IPS-20b (cell line): ENCODE data around the gene GTF2IRD1.
"Not testable (repeated sequence)": the region's sequence is repeated elsewhere in the genome, so short reads cannot be mapped to it uniquely, and the experiment has no call there.

Experiments used
- H3K27ac ChIP-seq: one replicate; pipeline ENCODE4 v1.5.1; 2013; ENCODE audit warnings: low read length
- H3K27me3 ChIP-seq: 2 replicates; pipeline ENCODE4 v1.6.1; 2013; ENCODE audit warnings: mild to moderate bottlenecking, low read length, inconsistent platforms; ENCODE audit not compliant: insufficient read depth
- H3K36me3 ChIP-seq: 2 replicates; pipeline ENCODE4 v1.6.1; 2013; ENCODE audit warnings: low read depth, mild to moderate bottlenecking, inconsistent platforms, low read length, moderate library complexity; ENCODE audit not compliant: insufficient read depth
- H3K4me1 ChIP-seq: 2 replicates; pipeline ENCODE4 v1.6.1; 2013; ENCODE audit warnings: mild to moderate bottlenecking, control low read depth, inconsistent platforms, low read length, moderate library complexity; ENCODE audit not compliant: insufficient read depth
- H3K4me3 ChIP-seq: 2 replicates; pipeline ENCODE4 v1.5.1; 2013; ENCODE audit warnings: mild to moderate bottlenecking, low read length, inconsistent platforms
- H3K9ac ChIP-seq: 2 replicates; pipeline ENCODE4 v1.6.1; 2013; ENCODE audit warnings: low read depth, mild to moderate bottlenecking, inconsistent platforms, low read length, moderate library complexity
- H3K9me3 ChIP-seq: 2 replicates; pipeline ENCODE4 v1.6.1; 2013; ENCODE audit warnings: mild to moderate bottlenecking, low read depth, low read length, inconsistent platforms; ENCODE audit not compliant: insufficient read depth

The GTF2IRD1 gene

DNA sequence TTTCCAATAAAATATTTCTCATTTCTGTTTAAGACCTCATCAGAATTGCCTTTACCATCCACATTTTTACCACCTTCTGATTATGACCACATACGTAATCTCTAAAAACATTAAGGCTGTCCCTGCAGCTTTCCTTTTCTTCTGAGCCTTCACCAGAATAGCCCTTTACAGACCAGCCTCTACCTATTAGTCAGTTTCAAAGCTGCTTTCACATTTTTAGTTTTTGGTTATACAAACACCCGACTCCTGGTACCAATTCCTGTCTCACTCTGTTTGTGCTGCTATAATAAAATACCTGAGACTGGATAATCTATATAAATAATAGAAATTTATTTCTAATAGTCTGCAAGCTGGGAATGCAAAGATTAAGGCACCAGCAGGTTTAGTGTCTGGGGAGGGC lies 15.4 kb upstream of the GTF2IRD1 start:
- Histone ChIP-seq H3K9me3 (peaks cover 9% of the 10 kb centered on the region), H3K9ac (no peak overlapping the region), H3K4me1 (no peaks in the 10 kb centered on the region), H3K4me3 (no peak overlapping the region), H3K36me3 (no peaks in the 10 kb centered on the region), H3K27ac (no peak overlapping the region), H3K27me3 (no peaks in the 10 kb centered on the region)

DNA sequence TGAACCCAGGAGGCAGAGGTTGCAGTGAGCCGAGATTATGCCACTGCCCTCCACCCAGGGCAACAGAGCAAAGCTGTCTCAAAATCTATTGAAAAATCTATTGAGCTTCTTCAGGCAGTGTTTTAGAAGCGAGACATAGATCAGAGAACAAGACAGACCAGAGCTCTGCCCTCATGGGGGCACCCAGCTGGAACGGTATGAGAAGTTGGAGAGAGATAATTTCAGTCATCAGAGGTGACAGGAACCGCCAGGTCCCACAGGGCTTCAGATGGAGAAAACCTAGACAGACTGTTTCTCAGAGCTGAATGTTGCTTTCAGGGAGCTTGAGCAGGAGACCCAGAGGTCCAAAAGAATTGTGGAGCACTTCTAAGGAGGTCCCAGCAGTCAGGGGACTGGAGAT lies 14.2 kb upstream of the GTF2IRD1 start:
- H3K36me3 ChIP-seq: no peaks in the 10 kb centered on the region
- no peaks in the 10 kb centered on the region for H3K27me3 ChIP-seq
- H3K9ac ChIP-seq: no peak overlapping the region
- no peak overlapping the region for H3K27ac ChIP-seq
- H3K9me3 ChIP-seq: peaks cover 9% of the 10 kb centered on the region
- H3K4me3 ChIP-seq: no peak overlapping the region
- H3K4me1 ChIP-seq: no peaks in the 10 kb centered on the region

DNA sequence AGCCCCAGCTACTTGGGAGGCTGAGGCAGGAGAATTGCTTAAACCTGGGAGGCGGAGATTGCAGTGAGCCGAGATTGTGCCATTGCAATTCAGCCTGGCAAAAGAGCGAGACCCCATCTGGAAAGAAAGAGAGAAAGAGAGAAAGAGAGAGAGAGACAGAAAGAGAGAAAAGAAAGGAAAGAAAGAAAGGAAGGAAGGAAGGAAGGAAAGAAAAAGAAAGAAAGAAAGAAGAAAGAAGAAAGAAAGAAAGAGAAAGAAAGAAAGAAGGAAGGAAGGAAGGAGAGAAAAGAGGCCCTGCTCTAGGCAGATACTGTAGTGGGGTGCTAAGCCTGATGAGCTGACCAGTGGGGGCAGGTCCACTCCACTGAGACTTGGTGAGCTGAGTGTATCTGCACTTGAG lies 13.6 kb upstream of the GTF2IRD1 start:
- H3K9me3 ChIP-seq, H3K27ac ChIP-seq, H3K9ac ChIP-seq: not testable (repeated sequence)

DNA sequence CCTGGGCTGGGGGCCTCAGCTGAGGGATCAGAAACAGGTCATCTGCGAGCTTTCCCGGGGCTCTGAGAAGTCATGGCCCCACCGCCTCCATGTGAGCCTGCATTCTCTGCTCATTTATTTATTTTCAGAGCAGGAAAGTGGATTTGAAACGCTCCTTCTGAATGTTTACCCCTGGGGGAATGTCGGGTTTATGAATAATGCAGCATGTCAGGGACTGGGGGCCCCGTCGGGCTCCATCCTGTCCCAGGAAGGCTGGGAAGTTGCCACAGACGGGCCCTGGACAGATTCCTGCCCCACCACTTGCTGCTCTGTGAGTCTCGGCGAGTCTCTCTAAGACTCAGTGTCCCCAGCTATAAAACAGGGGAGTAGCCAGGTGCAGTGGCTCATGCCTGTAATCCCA lies 11.9 kb upstream of the GTF2IRD1 start:
- H3K27ac ChIP-seq: no peak overlapping the region
- no peaks in the 10 kb centered on the region for H3K36me3 ChIP-seq
- H3K9me3 ChIP-seq: peaks cover 9% of the 10 kb centered on the region
- H3K4me1 ChIP-seq: no peaks in the 10 kb centered on the region
- H3K4me3 ChIP-seq: no peak overlapping the region
- H3K27me3 ChIP-seq: no peaks in the 10 kb centered on the region
- H3K9ac ChIP-seq: no peak overlapping the region

More for the DNA sequence above, 13.6 kb upstream of the GTF2IRD1 start:
- H3K4me1 ChIP-seq, H3K36me3 ChIP-seq, H3K27me3 ChIP-seq, H3K4me3 ChIP-seq: not testable (repeated sequence)

DNA sequence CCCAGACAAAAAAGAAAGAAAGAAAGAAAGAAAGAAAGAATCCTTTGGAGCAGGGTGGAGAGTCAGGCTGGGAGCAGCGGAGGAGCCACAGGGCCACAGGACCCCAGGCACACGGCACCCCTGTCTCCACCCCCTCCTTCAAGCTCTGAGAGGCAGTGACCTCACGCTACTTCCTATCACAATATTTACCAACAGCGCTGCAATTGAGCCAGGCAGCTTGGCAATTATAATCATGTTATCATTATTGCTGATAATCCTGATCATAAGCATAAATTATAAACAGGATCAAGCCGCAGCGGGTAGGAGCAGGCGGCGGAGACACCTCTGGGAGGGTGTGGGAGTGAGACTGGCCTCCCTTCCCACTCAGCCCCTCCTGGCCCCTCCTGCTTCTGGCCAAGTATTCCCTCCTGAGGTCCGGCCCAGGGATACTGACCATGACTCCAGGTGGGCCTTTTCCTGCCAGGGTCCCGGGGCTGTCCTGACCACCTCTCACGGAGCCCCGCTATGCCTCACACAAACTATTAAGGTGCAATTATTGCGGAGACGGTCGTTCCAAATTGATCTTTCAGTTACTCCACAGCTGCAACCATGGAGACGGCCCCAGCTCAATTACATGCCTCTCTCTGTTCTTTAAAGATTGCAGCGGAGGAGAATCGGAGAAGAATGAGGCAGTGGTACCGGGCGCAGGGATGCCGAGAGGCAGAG lies 10.0 kb upstream of the GTF2IRD1 start:
- Histone ChIP-seq H3K9me3 (peaks cover 1% of the 10 kb centered on the region), H3K4me3 (no peak overlapping the region), H3K36me3 (no peaks in the 10 kb centered on the region), H3K9ac (no peak overlapping the region), H3K27ac (no peak overlapping the region), H3K4me1 (no peaks in the 10 kb centered on the region), H3K27me3 (no peaks in the 10 kb centered on the region)

DNA sequence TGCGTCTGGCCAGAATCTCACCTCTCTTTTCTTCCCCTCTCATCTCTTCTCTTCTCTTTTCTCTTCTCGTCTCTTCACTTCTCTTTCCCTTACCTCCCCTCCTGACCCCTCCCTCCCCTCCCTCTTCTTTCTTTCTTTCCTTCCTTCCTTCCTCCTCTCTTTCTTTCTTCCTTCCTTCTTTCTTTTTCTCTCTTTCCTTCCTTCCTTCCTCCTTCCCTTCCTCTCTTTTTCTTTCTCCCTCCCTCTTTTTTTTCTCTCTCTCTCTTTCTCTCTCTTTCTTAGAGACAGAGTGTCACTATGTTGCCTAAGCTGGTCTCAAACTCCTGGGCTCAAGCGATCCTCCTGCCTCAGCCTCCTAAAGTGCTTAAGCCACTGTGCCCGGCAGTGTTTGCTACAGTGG lies 4.6 kb upstream of the GTF2IRD1 start:
- Histone ChIP-seq H3K9ac (no peak overlapping the region), H3K36me3 (no peaks in the 10 kb centered on the region), H3K4me1 (0 out of 2 replicates have a peak, but pooled peaks cover 2% of the 10 kb centered on the region), H3K27ac (no peak overlapping the region), H3K9me3 (no peaks in the 10 kb centered on the region), H3K4me3 (no peak overlapping the region), H3K27me3 (no peaks in the 10 kb centered on the region)

DNA sequence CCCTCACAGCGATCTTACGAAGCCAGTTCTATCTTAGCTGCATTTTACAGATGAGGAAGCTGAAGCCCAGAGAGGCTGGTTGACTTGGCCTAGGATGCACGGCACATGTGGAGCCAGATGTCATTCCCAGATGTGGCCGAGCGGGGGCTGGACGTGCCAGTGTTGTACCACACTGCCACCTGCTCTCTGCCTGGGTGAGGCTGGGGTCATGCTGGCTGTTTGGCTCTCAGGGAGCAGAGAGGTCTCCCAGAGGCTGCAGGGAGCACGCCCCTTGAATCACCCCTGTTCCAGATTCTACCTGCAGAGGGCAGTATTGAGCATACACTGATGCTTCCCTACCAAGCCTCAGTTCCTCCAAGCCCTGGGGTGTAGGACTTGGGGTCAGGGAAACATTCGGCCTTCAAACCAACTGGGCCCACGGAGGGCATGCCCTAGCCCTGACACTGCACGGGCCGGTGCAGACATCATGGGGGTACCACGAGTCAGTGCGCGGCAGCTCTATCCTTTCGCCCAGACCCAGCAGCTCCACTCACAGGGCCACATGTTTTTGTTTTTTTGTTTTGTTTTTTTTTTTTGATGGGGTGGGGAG lies 3.8 kb upstream of the GTF2IRD1 start:
- Histone ChIP-seq H3K4me1 (0 out of 2 replicates have a peak, but pooled peaks cover 2% of the 10 kb centered on the region), H3K36me3 (no peaks in the 10 kb centered on the region), H3K9me3 (no peaks in the 10 kb centered on the region), H3K4me3 (no peak overlapping the region), H3K9ac (no peak overlapping the region), H3K27me3 (no peaks in the 10 kb centered on the region), H3K27ac (no peak overlapping the region)

DNA sequence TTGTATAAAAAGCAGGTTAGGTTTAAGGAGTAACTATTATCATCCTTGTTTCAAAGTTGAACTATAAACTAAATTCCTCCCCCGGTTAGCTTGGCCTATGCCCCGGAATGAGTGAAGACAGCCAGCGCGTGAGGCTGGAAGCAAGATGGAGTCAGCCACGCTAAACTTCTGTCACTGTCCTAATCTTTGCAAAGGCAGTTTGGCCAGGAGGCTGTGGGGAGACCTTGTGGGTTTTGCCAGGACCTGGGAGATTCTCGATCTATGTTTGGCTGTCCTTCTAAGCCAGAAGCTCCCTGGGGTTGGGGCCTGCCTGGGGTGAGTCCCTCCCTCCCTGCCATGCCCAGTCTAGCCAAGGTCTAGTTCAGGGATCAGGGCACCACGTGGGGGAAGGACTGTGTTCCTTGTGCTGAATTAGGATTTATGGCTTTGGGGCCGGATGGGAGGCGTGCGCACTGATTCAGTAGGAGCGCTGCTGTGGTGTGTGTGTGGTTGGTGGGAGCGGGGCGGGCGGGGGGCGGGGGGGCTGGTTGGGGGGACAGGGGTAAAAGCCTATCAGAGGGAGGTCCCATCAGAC lies 871 bp upstream of the GTF2IRD1 start:
- no peaks in the 10 kb centered on the region for H3K36me3 ChIP-seq
- no peaks in the 10 kb centered on the region for H3K9me3 ChIP-seq
- H3K27me3 ChIP-seq: no peaks in the 10 kb centered on the region
- H3K9ac ChIP-seq: peak overlapping the region; percentile 85; the same call in 1 of the 2 replicates
- H3K4me3 ChIP-seq: peak overlapping the region; percentile 66; the same call in 1 of the 2 replicates
- H3K4me1 ChIP-seq: 0 out of 2 replicates have a peak, but pooled peaks cover 2% of the 10 kb centered on the region
- H3K27ac ChIP-seq: no peak overlapping the region

DNA sequence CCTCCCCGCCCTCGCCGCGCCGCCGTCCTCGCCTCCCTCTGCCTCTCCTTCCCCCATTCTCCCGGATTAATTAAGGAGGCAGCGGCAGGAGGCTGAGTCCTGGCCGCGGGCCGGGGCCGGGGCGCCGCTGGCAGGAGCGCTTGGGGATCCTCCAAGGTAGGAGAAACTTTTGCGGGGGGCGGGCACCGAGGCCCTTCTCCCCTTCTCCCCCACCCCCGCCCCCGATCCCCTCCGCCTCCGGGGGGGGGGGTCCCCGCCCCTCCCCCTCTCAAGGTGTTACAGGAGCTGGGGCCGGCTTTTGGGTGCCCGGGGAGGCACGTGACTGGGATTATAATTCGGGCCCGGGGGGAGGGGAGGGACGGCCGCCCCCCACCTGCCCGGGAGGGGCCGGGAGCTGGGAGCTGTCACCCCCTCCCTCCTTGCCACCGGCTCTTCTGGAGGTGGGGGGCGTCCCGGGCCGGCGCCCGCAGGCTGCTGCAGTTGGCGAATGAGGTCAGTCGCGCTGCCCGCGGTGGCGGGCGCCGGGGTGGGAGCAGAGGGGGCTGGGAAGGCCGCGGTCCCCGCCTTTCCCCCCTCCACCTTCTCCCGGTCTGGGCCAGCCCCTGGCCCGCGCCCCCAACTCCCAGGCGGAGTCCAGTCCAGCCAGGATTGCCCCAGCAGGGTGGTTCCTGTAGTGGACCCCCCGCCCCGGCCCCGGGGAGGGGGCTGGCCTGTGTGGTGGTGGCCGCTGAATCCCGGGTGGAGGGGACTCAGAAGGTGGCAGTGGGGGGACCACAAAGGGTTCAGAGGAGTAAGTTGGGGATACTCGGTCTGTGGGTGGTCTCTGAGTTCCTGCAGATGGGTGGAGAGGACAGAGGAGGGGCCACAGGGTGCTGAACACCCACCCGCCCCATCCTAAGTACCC lies 567 bp downstream of the GTF2IRD1 start:
- H3K4me1 ChIP-seq: 0 out of 2 replicates have a peak, but pooled peaks cover 2% of the 10 kb centered on the region
- H3K9ac ChIP-seq: peak overlapping the region; percentile 88
- H3K36me3 ChIP-seq: no peaks in the 10 kb centered on the region
- no peaks in the 10 kb centered on the region for H3K9me3 ChIP-seq
- no peak overlapping the region for H3K27ac ChIP-seq
- peak overlapping the region; percentile 80 for H3K4me3 ChIP-seq
- H3K27me3 ChIP-seq: no peaks in the 10 kb centered on the region

DNA sequence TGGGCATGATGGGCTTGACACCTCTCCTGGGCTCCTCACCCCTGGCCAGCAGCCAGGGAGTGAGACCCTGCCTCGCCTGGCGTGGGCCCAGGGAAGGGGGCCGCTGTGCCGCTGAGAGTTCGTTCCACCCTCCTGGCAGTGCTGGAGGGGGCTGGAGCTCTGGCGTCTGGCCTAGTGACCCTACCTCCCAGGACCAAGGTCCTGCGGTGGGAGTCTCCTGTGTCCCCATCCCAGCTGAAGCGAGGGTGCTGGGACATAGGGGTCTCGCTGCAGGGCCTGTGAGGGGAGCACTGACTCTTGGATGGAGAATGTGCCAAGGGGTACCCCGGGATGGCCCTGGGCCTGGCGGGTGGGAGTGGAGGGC lies 1.2 kb downstream of the GTF2IRD1 start:
- peak overlapping the region; percentile 80 for H3K4me3 ChIP-seq
- no peaks in the 10 kb centered on the region for H3K9me3 ChIP-seq
- no peak overlapping the region for H3K27ac ChIP-seq
- no peaks in the 10 kb centered on the region for H3K27me3 ChIP-seq
- 0 out of 2 replicates have a peak, but pooled peaks cover 2% of the 10 kb centered on the region for H3K4me1 ChIP-seq
- H3K36me3 ChIP-seq: no peaks in the 10 kb centered on the region
- H3K9ac ChIP-seq: peak overlapping the region; percentile 88

DNA sequence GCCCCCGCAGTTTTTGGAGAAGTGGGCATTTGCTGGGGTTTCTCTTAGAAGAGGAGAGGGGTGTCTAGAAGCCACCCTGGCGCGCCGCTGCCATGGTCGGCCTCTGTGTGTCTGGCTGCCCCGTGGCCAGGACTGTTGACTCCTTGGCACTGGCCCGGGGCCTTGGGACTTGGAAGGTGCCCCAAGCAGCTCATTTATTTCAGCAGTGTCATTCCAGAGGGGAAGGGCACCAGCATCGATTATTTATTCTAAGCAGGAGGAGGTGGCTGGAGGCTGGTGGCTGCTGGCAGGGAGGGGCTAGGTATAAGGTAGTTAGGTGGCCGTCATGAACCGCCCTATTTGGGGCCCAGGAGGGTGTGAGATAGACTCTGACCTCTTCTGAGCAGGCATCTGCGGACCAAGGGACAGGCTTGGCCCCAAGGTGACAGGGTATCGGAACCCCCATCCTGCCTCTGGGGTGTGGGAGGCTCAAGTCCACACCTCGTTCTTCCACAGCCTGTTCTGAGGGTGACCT lies 1.6 kb downstream of the GTF2IRD1 start:
- Histone ChIP-seq H3K9ac (peak overlapping the region; percentile 88; the same call in 1 of the 2 replicates), H3K4me1 (0 out of 2 replicates have a peak, but pooled peaks cover 2% of the 10 kb centered on the region), H3K36me3 (no peaks in the 10 kb centered on the region), H3K4me3 (peak overlapping the region; percentile 80; the same call in 1 of the 2 replicates), H3K9me3 (no peaks in the 10 kb centered on the region), H3K27me3 (no peaks in the 10 kb centered on the region), H3K27ac (no peak overlapping the region)
